Iris pigment epithelial cell (primary cell): ENCODE data around the gene NUP210L.
A peak's percentile ranks its signal among the peaks of the same experiment; 100 is the strongest.
"Not testable (repeated sequence)": the region's sequence is repeated elsewhere in the genome, so short reads cannot be mapped to it uniquely, and the experiment has no call there.

Experiments used
- DNase-seq: peaks from one replicate; pipeline ENCODE4 v3.0.0-alpha.2; 2011; ENCODE audit warnings: low read depth

The NUP210L gene

DNA sequence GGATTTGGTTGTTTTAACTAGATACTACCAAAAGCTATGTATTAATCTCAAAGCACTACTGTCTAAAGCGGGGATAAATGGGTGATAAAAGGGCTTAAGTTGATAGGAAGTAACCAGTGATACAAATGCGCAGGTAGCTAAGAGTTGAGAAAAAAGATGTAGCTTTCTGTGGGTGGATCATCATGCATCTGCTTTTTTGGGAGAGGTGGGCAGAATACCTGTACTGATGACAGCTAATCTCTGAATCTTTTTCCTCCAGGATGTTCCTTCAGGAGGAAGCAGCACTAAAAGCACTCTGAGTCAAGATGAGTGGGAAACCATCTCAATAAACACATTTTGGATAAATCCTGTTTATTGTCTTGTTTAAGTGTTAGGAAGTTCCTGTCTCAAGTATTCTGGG, 163.1 kb downstream of the NUP210L start:
- no peak for DNase-seq

DNA sequence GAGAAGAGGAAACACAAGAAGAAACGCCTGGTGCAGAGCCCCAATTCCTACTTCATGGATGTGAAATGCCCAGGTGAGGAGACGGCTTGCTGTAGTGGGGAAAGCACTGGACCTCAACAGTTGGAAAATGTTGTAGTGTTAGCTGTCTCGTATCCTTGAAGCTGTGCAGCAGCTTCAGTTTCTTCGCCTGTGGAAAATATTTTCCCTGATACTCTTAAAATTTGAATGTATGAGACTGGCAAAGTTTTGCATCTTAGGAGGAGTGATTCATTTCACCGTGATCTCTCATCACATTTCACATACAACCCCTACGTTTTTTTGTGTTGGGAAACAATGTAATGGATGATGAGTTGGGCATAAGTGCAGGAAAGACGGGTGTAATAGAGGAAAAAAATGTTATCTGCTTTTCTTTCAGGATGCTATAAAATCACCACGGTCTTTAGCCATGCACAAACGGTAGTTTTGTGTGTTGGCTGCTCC, 163.7 kb downstream of the NUP210L start:
- peak; percentile 8 for DNase-seq

GRCh38 chr1:153990468-153991150, 164.3 kb downstream of the NUP210L start, which contains the start of gene RPS27:
Gene RPS27, plus strand, starts transcription at chr1:153990762. Its CDS starts 35 bp downstream, at chr1:153990797.
- peak; percentile 97 for DNase-seq

DNA sequence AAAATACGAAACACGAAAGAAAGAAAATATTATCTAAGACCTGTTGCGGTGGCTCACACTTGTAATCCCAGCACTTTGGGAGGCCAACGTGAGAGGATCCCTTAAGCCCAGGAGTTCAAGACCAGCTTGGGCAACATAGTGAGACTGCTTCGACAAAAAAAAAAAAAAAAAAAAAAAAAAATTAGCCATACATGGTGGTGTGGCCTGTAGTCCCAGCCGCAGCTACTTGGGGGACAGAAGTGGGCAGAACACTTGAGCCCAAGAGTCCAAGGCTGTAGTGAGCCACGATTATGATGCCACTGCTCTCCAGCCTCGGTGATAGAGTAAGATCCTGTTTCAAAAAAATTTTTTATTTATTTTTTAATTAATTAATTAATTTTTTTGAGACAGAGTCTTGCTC, 167.3 kb downstream of the NUP210L start:
- no peak for DNase-seq

DNA sequence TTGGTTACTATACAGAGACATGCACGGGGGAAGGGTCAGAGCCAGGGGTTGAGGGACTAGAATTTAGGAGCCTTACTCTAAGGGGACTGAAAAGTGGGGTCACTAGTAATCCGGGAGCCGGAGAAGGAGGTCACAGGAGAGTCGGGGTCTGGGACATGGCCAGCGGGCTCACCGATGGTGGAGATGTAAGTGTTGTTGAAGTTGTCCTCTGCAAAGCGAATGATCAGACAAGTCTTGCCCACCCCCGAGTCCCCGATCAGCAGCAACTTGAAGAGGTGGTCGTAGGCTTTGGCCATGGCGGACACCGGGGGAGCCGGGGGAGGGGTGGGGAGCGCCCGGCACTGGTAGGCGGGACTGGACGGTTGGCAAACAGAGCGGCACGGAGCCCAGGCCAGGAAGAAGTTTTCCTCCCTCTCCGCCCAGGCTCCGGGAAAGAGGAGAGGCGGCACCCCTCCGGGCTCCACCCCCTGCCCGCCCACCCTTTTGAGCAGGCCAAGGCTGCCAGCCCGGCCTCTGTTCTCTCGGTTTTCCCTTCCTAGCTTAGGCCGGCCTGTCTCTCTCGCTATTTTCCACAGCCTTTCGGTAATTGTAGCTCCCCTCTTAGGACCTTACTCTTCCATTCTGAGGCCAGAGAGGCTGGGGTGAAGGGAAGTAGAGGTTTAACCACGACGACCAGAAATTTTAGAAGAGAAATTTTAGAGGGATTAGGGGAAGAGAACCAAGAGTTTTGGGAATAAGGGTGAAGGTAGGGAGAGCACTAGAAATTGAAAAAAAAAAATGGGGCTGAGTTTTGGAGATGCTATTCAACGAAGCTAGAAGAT, 168.7 kb downstream of the NUP210L start, which contains the start of gene RAB13:
Gene RAB13 (minus strand): TSS at position 399 of the 821 bp plus-strand sequence. CDS start 103 bp downstream, at position 296.
- peak; percentile 78 for DNase-seq

DNA sequence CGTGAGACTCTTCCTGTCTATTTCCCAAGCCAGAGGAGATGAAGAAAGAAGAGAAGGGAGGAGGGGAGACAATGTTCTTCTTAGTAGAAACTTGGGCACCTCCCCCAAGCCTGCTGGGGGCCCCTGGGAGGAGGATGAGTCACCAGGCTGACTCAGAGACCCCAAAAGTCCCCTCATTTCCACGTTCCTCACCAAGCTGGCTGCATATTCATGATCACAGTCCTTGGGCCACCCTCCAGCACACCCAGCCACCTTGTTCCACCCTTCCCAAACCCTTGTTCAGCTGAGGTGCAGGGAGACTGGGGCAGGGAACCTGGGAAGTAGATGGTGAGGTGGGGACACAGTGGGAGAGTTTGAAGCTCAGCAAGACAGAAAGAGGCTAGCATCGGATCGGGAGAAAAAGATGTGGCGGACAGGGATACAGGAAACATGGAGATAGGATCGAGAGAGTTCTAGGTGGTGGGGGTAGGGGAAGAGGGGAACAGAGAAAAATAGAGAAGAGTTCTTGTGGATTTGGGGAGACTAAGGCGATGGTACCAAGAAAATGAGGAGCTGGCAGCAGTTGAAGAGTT, 169.4 kb downstream of the NUP210L start:
- peak; percentile 72 for DNase-seq

DNA sequence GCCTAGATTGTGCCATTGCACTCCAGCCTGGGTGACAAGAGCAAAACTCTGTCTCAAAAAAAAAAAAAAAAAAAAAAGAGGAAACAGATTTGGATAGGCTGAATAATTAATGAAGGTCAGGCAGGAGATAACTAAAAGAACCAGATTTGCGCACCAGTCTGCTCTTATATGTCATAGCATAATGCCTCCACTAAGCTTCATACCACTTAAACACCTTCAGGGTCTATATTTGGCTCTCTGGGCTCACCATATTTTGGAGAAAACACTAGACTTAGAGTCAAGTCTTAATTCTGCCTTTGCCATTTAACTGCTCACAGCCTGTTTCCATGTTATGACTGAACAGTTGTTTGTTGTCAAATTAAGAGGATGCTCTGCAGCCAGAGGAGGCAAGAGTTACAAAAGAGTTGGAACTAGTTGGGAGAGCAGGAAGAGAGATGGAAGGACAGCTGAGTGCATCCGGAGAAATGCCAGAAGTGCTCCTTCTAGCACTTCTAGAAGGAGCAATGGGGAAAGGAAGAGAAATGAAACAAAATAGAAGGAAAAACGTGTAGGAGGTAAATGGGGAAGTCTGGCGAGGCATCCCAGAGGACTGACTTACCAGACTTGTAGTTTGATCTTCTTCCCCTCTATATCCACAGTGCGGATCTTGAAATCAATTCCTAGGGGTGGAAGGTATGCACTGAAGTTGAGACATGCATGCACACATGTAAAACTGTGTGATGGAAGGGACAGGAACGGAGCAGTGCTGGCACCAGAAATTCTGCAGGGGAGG, 170.6 kb downstream of the NUP210L start:
- DNase-seq, result no peak

DNA sequence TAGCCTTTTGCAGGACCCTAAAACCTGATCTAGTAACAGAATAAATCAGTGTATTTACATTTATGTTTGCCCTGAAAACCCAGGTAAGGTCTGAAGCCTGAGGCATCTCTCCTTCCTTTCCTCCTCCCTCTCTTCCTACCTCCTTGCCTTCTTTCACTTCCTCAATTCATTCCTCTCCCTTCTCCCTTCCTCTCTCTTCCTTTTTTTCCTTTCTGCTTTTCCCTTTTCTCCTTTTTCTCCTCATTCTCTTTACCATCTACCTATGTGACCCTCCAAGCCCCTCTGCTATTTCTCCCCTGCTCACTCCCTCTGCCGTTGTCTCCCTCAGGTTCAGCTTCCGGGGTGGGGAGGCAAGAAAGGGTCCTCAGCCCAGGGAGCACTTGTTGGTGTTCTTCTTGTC, 173.1 kb downstream of the NUP210L start:
- DNase-seq, result not testable (repeated sequence)

DNA sequence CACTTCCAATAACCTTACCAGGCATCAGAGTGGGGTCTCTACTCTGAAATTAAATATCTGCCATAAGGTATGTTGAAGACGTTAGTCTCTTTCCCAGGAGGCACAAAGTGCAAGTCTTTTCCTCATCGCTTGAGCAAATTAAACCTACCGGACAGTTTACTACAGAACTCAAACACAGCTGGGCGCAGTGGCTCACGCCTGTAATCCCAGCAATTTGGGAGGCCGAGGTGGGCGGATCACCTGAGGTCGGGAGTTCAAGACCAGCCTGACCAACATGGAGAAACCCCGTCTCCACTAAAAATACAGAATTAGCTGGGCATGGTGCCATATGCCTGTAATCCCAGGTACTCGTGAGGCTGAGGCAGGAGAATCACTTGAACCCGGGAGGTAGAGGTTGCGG, 175.8 kb downstream of the NUP210L start:
- DNase-seq, result not testable (repeated sequence)

- DNase-seq, result no peak
These were observed 176.5 kb downstream of the NUP210L start for GRCh38 chr1:153978274-153978909.

DNA sequence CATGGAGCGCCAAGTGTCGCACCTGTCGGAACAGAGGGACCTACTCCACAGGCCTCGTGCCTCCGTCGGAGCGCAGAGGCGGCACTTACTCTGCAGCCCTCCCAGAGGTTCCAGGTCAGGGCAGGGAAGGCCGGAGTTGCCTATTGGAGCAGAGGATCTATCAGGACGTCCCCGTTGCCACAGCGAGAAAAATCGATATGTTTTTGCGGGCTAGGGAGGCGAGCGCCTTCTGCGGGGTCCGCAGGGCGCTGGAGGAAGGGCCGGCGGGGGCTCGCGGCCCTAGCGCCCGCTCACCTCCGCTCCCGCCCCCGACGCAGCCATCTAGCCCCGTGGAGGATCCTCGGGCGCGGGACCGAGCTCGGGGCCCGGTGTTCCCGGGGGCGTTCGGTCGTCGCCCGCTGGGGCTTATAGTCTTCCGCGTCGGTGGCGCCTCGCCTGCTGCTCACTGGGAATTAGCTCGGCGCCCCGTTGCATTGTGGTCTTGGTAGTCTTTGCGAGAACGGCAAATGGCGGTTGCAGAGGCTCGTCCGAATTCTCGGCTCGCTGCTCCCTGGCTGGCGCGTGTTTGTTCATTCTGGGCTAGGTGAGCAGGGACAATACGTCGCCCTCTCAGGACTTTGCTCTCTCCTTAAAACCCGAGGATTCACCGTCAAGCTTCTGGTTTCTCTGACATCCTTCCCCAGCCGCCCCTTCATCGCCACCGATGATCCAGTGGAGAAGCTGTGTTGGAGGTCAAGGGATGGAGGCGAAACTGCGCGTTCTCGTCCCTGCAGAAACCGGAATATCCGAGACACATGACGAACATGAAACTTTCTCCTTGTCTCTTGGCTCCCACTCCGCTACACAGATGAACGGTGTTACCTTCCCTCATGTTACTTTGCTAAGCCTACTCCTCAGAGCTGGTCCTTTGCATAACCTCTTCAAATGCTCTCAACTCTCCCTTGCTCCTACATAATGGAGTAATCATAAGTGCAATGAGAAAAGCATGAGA, 177.3 kb downstream of the NUP210L start, which contains the start of gene JTB:
Gene JTB (minus strand): TSS at position 425 of the 991 bp plus-strand sequence. CDS start 422 bp downstream, at position 3.
- peak; percentile 88 for DNase-seq

DNA sequence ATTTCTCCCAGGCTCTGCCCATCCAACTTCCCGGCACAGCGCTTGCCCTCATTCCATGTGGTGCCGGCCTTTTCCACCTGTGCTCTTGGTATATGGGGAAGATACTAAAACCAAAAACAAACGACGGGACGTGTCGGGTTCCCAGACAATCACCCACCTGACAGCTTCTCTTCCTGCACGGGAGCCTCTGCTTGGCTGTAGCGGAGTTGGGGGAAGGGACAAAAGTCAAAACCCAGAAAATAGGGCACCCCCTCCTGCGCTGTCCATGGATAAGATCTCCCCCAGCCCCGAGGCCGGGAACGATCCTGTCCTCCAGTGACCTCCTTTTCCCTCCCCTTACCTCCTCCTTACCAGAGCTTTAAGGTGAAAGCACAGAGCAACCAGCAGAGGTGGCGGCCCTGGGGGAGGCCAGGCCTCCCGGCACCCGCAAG, 178.0 kb downstream of the NUP210L start:
- DNase-seq, result no peak

GRCh38 chr1:153973525-153973924, 181.3 kb downstream of the NUP210L start:
- DNase-seq, result no peak

DNA sequence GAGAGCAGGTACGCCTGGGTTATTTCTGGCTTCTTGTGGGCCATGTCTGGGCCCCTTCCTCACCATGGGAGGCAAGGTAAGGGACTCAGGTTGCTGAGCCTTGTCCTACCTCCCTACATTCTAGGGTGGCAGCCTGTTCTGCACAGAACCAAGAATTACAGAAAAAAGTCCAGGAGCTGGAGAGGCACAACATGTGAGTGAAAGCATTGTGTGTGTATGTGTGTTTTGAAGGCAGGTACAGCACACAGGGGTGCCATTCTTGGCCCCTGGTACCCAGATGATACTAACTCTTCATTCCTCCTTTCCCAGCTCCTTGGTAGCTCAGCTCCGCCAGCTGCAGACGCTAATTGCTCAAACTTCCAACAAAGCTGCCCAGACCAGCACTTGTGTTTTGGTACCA, 181.8 kb downstream of the NUP210L start:
- no peak for DNase-seq

DNA sequence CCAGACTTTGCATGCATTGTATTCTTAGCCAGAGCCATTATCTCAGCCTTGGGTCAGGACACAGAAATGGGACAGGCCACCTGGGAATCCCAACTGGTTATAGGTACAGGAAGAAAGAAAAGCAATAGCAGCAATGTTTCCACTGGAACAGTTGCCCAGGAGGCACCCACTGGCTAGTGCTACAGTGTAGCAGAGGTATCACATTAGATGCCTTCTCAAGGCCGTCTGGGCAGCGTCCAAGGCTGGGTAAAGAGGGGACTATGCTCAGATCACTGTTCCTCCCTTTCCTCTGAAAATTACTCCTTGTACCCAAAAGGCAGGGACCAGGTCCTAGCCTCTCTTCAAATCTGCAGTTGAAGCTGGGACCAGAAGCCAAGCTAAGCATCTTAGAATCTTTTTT, 184.5 kb downstream of the NUP210L start:
- no peak for DNase-seq

GRCh38 chr1:153968972-153969371, 185.9 kb downstream of the NUP210L start:
- no peak for DNase-seq

DNA sequence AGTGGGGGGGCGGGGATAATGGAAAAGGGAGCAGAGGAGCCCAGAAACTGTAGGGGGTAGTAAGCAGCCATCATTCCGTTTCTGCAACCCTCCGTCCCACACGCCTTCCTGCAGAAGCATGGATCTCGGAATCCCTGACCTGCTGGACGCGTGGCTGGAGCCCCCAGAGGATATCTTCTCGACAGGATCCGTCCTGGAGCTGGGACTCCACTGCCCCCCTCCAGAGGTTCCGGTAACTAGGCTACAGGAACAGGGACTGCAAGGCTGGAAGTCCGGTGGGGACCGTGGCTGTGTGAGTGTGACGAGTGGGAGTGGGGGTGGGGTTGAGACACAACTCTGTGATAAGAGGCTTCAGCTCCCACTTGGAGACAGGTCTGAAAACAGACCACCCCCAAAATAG, 186.5 kb downstream of the NUP210L start:
- DNase-seq, result no peak

DNA sequence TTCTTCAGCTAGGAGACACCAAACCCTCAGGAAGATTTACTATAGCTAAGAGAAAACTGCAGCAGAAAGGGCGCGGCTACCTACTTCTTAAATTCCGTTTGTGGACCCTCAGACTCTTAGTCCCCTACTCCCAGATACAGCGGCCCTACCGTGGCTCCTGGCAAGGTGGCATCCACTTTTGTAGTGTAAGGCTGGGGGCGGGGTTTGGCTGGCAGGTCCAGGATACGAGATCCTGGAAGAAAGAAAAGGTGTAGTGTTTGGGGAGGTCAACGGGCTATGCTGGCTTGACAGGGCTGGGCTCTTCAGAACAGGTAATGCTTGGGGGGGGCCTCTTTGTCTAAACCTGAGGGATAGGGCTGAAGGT, 186.9 kb downstream of the NUP210L start:
- DNase-seq, result no peak

DNA sequence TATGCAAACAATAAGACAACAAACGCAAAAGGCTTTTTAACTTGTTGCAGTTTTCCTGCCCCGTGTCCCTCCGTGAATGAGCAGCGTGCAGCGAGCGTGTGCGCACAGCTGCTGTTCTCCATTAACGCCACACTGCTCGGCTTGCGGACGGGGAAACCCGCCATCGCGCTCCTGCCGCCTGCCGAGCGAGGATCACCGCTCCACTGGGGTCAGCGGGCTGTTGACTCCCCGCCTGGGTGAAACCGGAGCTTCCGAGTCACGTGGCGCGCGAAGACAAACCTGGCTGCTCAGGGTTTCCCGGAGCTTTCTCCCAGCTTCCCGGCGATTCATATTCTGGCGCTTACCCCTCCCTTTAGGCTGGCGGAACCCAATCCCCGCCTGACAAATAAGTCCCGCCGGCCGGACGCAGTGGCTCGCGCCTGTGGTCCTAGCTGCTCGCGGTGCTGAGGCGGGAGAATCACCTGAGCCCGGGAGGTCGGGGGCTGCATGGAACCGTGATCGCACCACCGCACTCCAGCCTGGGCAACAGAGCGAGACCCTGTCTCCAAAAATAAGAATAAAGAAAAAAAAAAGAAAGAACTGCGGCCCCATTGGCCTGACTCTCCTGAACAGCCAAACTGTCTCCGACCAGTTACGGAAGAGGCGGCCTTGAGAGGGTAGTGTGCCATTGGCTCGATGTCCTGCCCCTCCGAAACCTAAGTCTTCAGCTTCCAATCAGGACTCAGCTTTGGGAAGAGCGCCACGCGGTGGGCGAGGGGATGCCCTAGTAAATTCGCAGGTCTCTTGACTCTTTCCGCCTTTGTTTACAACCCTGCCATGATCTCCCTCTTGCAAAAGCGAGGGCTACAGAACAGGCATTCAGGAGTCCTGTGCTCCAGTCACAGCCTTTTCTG, 187.5 kb downstream of the NUP210L start, which contains the start of gene CREB3L4:
Gene CREB3L4 (plus strand): TSS at position 796 of the 893 bp plus-strand sequence. CDS start 624 bp downstream, outside the sequence.
- peak; percentile 99 for DNase-seq
